OCI-LY7 (cell line): ENCODE measurements around the gene TCF12. TPM values are rescaled to one million over a fixed set of nuclear protein-coding genes. Genes with fewer than 3 reads are reported as not detected.

Experiments used
- BruUV-seq: library from RNA; stranded (reverse); fragments of 400-500 nt; replicated peaks from 2 replicates; lab custom pipeline; 2021; lab: Mats Ljungman, UMichigan
- CTCF ChIA-PET: fragments of 300-600 bp; sonication (Branson Sonifier 250); formaldehyde crosslinking; loops from one replicate; lab custom pipeline; 2022; ENCODE audit warnings: antibody characterized with exemption; ENCODE audit not compliant: unreplicated experiment; lab: Charles Lee
- POLR2A ChIA-PET: fragments of 300-600 bp; sonication (Branson Sonifier 250); formaldehyde crosslinking; loops from one replicate; lab custom pipeline; 2022; ENCODE audit warnings: antibody characterized with exemption; lab: Charles Lee
- DNase-seq: peaks from one replicate; pipeline ENCODE4 v3.0.0-alpha.2; 2015; ENCODE audit warnings: low spot score
- H2AFZ ChIP-seq: fragments of 200-600 bp; sonication (generic), shearing (Covaris generic); 2 replicates; pipeline ENCODE4 v1.6.1; 2014; ENCODE audit warnings: mild to moderate bottlenecking, antibody characterized with exemption, low read length, moderate library complexity
- H3K27ac ChIP-seq: fragments of 200-600 bp; sonication (generic); 2 replicates; pipeline ENCODE4 v1.5.1; 2014; ENCODE audit warnings: mixed run types, low read depth, mild to moderate bottlenecking, moderate library complexity, low read length, inconsistent platforms; ENCODE audit not compliant: poor library complexity, severe bottlenecking
- H3K36me3 ChIP-seq: fragments of 200-600 bp; sonication (generic); 2 replicates; pipeline ENCODE4 v1.6.1; 2014; ENCODE audit warnings: mild to moderate bottlenecking, antibody characterized with exemption, low read length, moderate library complexity, mixed read lengths; ENCODE audit not compliant: insufficient read depth
- H3K4me1 ChIP-seq: fragments of 200-600 bp; sonication (generic); 2 replicates; pipeline ENCODE4 v1.5.1; 2014; ENCODE audit warnings: mild to moderate bottlenecking, low read length; ENCODE audit not compliant: insufficient read depth, poor library complexity, severe bottlenecking
- H3K4me2 ChIP-seq: fragments of 200-600 bp; sonication (generic); 2 replicates; pipeline ENCODE4 v1.6.1; 2014; ENCODE audit warnings: mild to moderate bottlenecking, low read length
- H3K4me3 ChIP-seq: fragments of 200-600 bp; sonication (generic); 2 replicates; pipeline ENCODE4 v1.5.1; 2014; ENCODE audit warnings: mild to moderate bottlenecking, low read depth, low read length; ENCODE audit not compliant: poor library complexity, severe bottlenecking
- H3K79me2 ChIP-seq: fragments of 200-600 bp; sonication (generic); 2 replicates; pipeline ENCODE4 v1.6.1; 2016; ENCODE audit warnings: low read depth, mild to moderate bottlenecking, low read length, moderate library complexity, mixed read lengths; ENCODE audit not compliant: insufficient read depth
- H3K9me2 ChIP-seq: fragments of 200-600 bp; sonication (generic); 2 replicates; pipeline ENCODE4 v1.6.1; 2016; ENCODE audit warnings: mild to moderate bottlenecking, low read length, mixed read lengths; ENCODE audit not compliant: insufficient read depth
- H3K9me3 ChIP-seq: fragments of 200-600 bp; sonication (generic); 2 replicates; pipeline ENCODE4 v1.6.1; 2014; ENCODE audit warnings: mild to moderate bottlenecking, mixed run types, low read length, mixed read lengths
- H4K20me1 ChIP-seq: fragments of 200-600 bp; sonication (generic); 2 replicates; pipeline ENCODE4 v1.6.1; 2014; ENCODE audit warnings: mild to moderate bottlenecking, antibody characterized with exemption, low read length, moderate library complexity, mixed read lengths; ENCODE audit not compliant: insufficient read depth
- CTCF ChIP-seq: fragments of 200-600 bp; sonication (generic); conservative IDR thresholded peaks from 2 replicates; pipeline ENCODE4 v1.5.1; 2014; ENCODE audit warnings: mild to moderate bottlenecking, antibody characterized with exemption, low read length, moderate library complexity, mixed read lengths
- EZH2phosphoT487 ChIP-seq: fragments of 200-600 bp; sonication (generic); IDR thresholded peaks from 2 replicates; pipeline ENCODE4 v1.6.1; 2018; ENCODE audit warnings: low read depth, borderline replicate concordance, mild to moderate bottlenecking, mixed run types, antibody characterized with exemption, low read length, moderate library complexity, mixed read lengths
- intact Hi-C: fragments of 100-400 bp; cut with micrococcal nuclease; formaldehyde crosslinking; loops from one replicate; pipeline ENCODE4 v1.10.0; 2022; ENCODE audit not compliant: unreplicated experiment
- total RNA-seq, 2 experiments: library from RNA; depleted of rRNA in 1 of 2; stranded (reverse); fragments of >200 nt in 1 of 2; shearing (Covaris generic) in 1 of 2; gene quantifications; 2 replicates each; pipeline ENCODE4 v1.2.3, GENCODE V29; 2014 to 2022

The TCF12 gene
- total RNA-seq, 2 experiments from 2014 or later = 51.6 to 139 TPM

- H3K27ac ChIP-seq = no peak overlapping the region
- H3K4me1 ChIP-seq = no peaks in the 10 kb centered on the region
- ChIA-PET CTCF (no interaction called here), POLR2A (interaction anchor here (1.0 to 1.2 kb wide), 2 partner anchors 14 to 19 kb away, joined by 3 to 4 read pairs; no protein-coding TSS in a partner anchor)
- H4K20me1 ChIP-seq = no peaks in the 10 kb centered on the region
- H3K4me3 ChIP-seq = no peak overlapping the region
- no peaks in the 10 kb centered on the region for H3K79me2 ChIP-seq
- TF ChIP-seq EZH2phosphoT487 (no peak), CTCF (no peak)
- no TSS peak for BruUV-seq
- H3K9me3 ChIP-seq = no peaks in the 10 kb centered on the region
- no peak for DNase-seq
- no peak overlapping the region for H3K4me2 ChIP-seq
- intact Hi-C loops = no loop called here
- H2AFZ ChIP-seq = no peak overlapping the region
- peaks cover 48% of the 10 kb centered on the region; the same call in 1 of the 2 replicates for H3K36me3 ChIP-seq
- no peaks in the 10 kb centered on the region for H3K9me2 ChIP-seq
These were observed 319.2 kb downstream of the TCF12 start for GRCh38 chr15:57237676-57238075.

- CTCF ChIA-PET = no interaction called here
These were observed 326.7 kb downstream of the TCF12 start for GRCh38 chr15:57245130-57245529.

More at GRCh38 chr15:57245130-57245529, 326.7 kb downstream of the TCF12 start:
- Histone ChIP-seq H3K9me2 (no peaks in the 10 kb centered on the region), H4K20me1 (no peaks in the 10 kb centered on the region), H3K9me3 (no peaks in the 10 kb centered on the region), H2AFZ (no peak overlapping the region), H3K36me3 (peaks cover 34% of the 10 kb centered on the region), H3K4me3 (no peak overlapping the region), H3K4me2 (no peak overlapping the region), H3K27ac (no peak overlapping the region), H3K79me2 (no peaks in the 10 kb centered on the region), H3K4me1 (no peaks in the 10 kb centered on the region)
- TF ChIP-seq EZH2phosphoT487 (no peak), CTCF (no peak)
- no peak for DNase-seq
- no TSS peak for BruUV-seq
- intact Hi-C loops = no loop called here
- POLR2A ChIA-PET = interaction anchor here (0.7 to 1.5 kb wide), 3 partner anchors 18 to 272 kb away, joined by 3 read pairs; no protein-coding TSS in a partner anchor
